Urinary bladder (tissue), 4 donors: Measurements from ENCODE around the gene MAN2B2. TPM values are rescaled to one million over a fixed set of nuclear protein-coding genes. Genes with fewer than 3 reads are reported as not detected.
"Not testable (repeated sequence)": the region's sequence is repeated elsewhere in the genome, so short reads cannot be mapped to it uniquely, and the experiment has no call there.

ENCODE experiments used
- DNase-seq: peaks from one replicate; pipeline ENCODE4 v3.0.0-alpha.2; 2015; ENCODE audit errors: extremely low spot score
- H3K27ac ChIP-seq: one replicate; pipeline ENCODE4 v1.5.1; 2013; ENCODE audit warnings: low read depth, mild to moderate bottlenecking, moderate library complexity
- H3K36me3 ChIP-seq: one replicate; pipeline ENCODE4 v1.6.1; 2013; ENCODE audit warnings: mild to moderate bottlenecking, moderate library complexity; ENCODE audit not compliant: insufficient read depth
- H3K4me1 ChIP-seq: one replicate; pipeline ENCODE4 v1.6.1; 2013; ENCODE audit warnings: mild to moderate bottlenecking, moderate library complexity; ENCODE audit not compliant: insufficient read depth
- H3K4me3 ChIP-seq: one replicate; pipeline ENCODE4 v1.5.1; 2013; ENCODE audit warnings: low read depth, low read length
- WGBS: extraction: QIAGEN DNeasy Blood & Tissue Kit; methylation state at CpG from one replicate; pipeline ENCODE4 v1.1.7; 2013; 5-methylcytosine and 5-hydroxymethylcytosine counted together
- polyA plus RNA-seq: library from polyadenylated mRNA; stranded (reverse); fragments of 200-250 nt; gene quantifications from one replicate; pipeline ENCODE4 v1.2.3, GENCODE V29; 2013
- total RNA-seq: library from RNA; depleted of rRNA; stranded (reverse); fragments of >200 nt; gene quantifications from one replicate; pipeline ENCODE4 v1.2.3, GENCODE V29; 2014
- donor health status: healthy with polysubstance abuse.
- donor health status: healthy.

The MAN2B2 gene
- total and polyA plus RNA-seq, 2 donors, result 11.1 to 37.7 TPM

- WGBS, result 89% methylated on average over 9 of the region's 9 CpGs
- no peaks in the 10 kb centered on the region for H3K4me1 ChIP-seq
- no peak for DNase-seq
- no peak overlapping the region for H3K27ac ChIP-seq
- no peak overlapping the region for H3K4me3 ChIP-seq
- no peaks in the 10 kb centered on the region for H3K36me3 ChIP-seq
Measured at GRCh38 chr4:6625256-6625655, 50.3 kb downstream of the MAN2B2 start.

GRCh38 chr4:6626066-6626465 is 51.1 kb downstream of the MAN2B2 start:
- H3K27ac ChIP-seq, result no peak overlapping the region
- H3K36me3 ChIP-seq, result no peaks in the 10 kb centered on the region
- WGBS, result 78% methylated on average over 11 of the region's 11 CpGs
- H3K4me3 ChIP-seq, result no peak overlapping the region
- DNase-seq, result no peak
- H3K4me1 ChIP-seq, result no peaks in the 10 kb centered on the region

- no peak overlapping the region for H3K27ac ChIP-seq
- H3K4me1 ChIP-seq, result no peaks in the 10 kb centered on the region
- no peak overlapping the region for H3K4me3 ChIP-seq
- H3K36me3 ChIP-seq, result no peaks in the 10 kb centered on the region
- DNase-seq, result no peak
- WGBS, result 83% methylated on average over 3 of the region's 3 CpGs
Measured at GRCh38 chr4:6627832-6628231, 52.8 kb downstream of the MAN2B2 start.

- not testable (repeated sequence) for DNase-seq, H3K27ac ChIP-seq, H3K4me1 ChIP-seq, H3K36me3 ChIP-seq, H3K4me3 ChIP-seq
- WGBS, result 91% methylated on average over 1 of the region's 1 CpG
Measured at GRCh38 chr4:6628484-6628883, 53.5 kb downstream of the MAN2B2 start.

- no peaks in the 10 kb centered on the region for H3K36me3 ChIP-seq
- no peak for DNase-seq
- no peak overlapping the region for H3K4me3 ChIP-seq
- 93% methylated on average over 4 of the region's 4 CpGs for WGBS
- no peak overlapping the region for H3K27ac ChIP-seq
- no peaks in the 10 kb centered on the region for H3K4me1 ChIP-seq
Measured at GRCh38 chr4:6632125-6632524, 57.1 kb downstream of the MAN2B2 start.

- Histone ChIP-seq H3K27ac (no peak overlapping the region), H3K36me3 (no peaks in the 10 kb centered on the region), H3K4me3 (no peak overlapping the region), H3K4me1 (no peaks in the 10 kb centered on the region)
- WGBS, result 64% methylated on average over 10 of the region's 10 CpGs
- DNase-seq, result no peak
Measured at GRCh38 chr4:6633091-6633906, 58.3 kb downstream of the MAN2B2 start.

- no peaks in the 10 kb centered on the region for H3K4me1 ChIP-seq
- no peak overlapping the region for H3K27ac ChIP-seq
- 95% methylated on average over 9 of the region's 9 CpGs for WGBS
- no peaks in the 10 kb centered on the region for H3K36me3 ChIP-seq
- DNase-seq, result no peak
- H3K4me3 ChIP-seq, result no peak overlapping the region
Measured at GRCh38 chr4:6634746-6635145, 59.8 kb downstream of the MAN2B2 start.

GRCh38 chr4:6639137-6639680 is 64.2 kb downstream of the MAN2B2 start:
- H3K27ac ChIP-seq, result no peak overlapping the region
- 93% methylated on average over 14 of the region's 14 CpGs for WGBS
- DNase-seq, result no peak
- H3K36me3 ChIP-seq, result no peaks in the 10 kb centered on the region
- H3K4me3 ChIP-seq, result no peak overlapping the region
- H3K4me1 ChIP-seq, result no peaks in the 10 kb centered on the region

- peak within 1 kb of the TSS; percentile 94 for H3K27ac ChIP-seq
- peak within 1 kb of the TSS; percentile 76 for H3K4me3 ChIP-seq
- WGBS, result under 1% methylated on average over 90 of the region's 90 CpGs
- DNase-seq, result peak; percentile 87
- no peaks in the 10 kb centered on the region for H3K4me1 ChIP-seq
- H3K36me3 ChIP-seq, result no peaks in the 10 kb centered on the region
Measured at GRCh38 chr4:6640292-6641163, 65.5 kb downstream of the MAN2B2 start, which contains the start of gene MRFAP1. Gene MRFAP1 (plus strand): TSS chr4:6640685. CDS start chr4:6640863, 178 bp downstream.

GRCh38 chr4:6641164-6641970 is 66.4 kb downstream of the MAN2B2 start:
- DNase-seq, result no peak

GRCh38 chr4:6641971-6642320 is 67.0 kb downstream of the MAN2B2 start:
- Histone ChIP-seq H3K27ac (no peak overlapping the region), H3K4me3 (peak overlapping the region; percentile 76), H3K4me1 (no peaks in the 10 kb centered on the region), H3K36me3 (no peaks in the 10 kb centered on the region)
- 44% methylated on average over 5 of the region's 5 CpGs for WGBS
- no peak for DNase-seq

More at GRCh38 chr4:6641164-6641970, 66.4 kb downstream of the MAN2B2 start:
- peak overlapping the region; percentile 94 for H3K27ac ChIP-seq
- H3K36me3 ChIP-seq, result no peaks in the 10 kb centered on the region
- H3K4me3 ChIP-seq, result peak overlapping the region; percentile 76
- WGBS, result 1% methylated on average over 50 of the region's 50 CpGs
- H3K4me1 ChIP-seq, result no peaks in the 10 kb centered on the region

GRCh38 chr4:6643141-6643847 is 68.3 kb downstream of the MAN2B2 start:
- WGBS, result 72% methylated on average over 8 of the region's 8 CpGs
- Histone ChIP-seq H3K27ac (no peak overlapping the region), H3K36me3 (no peaks in the 10 kb centered on the region), H3K4me1 (no peaks in the 10 kb centered on the region), H3K4me3 (no peak overlapping the region)
- DNase-seq, result no peak
